Stimulated activated CD8-positive, alpha-beta memory T cell treated with anti-CD3 and anti-CD28 coated beads, Interleukin-4, amount 100 ng/mL, for 1 hour (primary cell): ENCODE results near the gene SIGMAR1.

Experiments used
- DNase-seq, 2 donors: peaks; one replicate each; pipeline ENCODE4 v3.0.0-alpha.2; 2020; ENCODE audit warnings: low read depth in 2 of 2, low spot score in 1 of 2

SIGMAR1 gene

DNA sequence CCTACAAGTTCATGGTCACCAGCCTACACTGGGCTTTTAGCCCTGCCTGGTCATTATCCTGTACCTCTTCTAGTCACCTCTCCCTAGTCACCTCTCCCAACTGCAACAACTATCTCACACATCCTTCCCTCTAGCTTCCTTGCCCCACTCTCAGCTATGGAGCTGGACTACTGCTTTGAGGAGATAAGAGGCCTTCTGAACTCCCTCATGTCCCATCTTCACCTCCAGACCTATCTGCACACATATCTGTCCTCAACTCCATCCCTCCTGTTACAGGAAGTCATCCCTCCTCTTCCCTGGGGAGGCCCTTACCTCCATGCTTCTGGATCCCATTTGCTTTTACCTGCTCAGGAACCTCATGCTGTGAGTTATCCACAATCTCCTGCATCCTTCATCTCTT, 31.4 kb downstream of the SIGMAR1 start:
- DNase-seq = no peak

DNA sequence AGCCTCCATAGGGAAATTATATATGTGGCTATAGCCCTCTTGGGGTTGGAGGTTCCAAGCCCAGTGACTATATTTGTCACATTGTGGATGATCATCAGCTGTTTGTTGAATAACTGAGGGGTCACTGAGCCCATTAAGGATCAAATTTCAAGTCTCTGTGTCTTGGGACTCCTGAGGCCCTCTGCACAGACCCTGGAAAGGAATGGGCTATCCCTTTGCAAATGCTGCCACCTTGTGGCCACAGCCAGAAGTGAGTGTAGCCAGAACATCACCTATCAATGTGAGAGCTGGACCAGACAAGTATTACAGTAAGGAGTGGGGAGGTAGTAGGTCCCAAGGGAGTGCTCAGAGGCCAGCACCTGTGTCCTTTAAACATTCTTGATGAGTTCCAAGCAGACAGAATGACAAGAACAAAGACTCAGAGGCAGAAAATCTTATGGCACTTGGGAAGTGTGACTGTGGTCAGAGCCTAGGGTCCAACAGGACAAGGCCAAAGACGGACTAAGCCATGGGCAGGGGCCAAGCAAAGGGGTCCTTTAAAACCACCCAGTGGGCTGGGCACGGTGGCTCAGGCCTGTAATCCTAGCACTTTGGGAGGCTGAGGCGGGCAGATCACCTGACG, 33.9 kb downstream of the SIGMAR1 start:
- DNase-seq = peak; percentile 64 to 67

DNA sequence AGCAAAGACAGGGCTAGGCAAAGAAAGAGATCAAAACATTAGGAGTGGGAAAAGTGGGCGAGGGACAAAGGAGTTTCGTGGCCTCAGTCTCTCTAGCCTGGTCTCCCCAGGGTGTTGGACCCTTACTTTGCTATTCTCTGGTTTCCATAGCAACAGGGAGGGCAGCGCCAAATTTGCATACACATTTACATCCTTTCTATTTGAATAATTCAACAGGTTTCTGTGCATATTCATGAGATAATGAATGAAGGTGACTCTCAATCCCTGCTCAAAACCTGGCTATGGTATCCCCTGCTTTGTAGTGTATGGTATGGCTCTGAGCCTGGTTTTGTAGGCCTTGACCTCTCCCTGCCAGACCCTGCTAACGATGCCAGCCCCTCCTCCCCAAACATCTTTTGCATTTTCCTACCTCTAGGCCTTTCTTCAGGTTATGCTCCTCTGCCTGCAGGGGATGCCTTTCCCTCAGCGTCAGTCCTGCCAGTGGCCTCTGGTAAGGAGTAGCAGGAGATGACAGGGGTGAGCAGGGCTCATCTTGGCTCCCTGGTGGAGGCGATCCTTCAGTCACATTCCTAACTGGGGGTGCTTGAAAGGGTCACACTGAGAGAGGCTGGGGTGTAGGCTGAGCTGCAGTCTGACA, 35.5 kb downstream of the SIGMAR1 start:
- DNase-seq = no peak

- no peak for DNase-seq
These were observed 36.7 kb downstream of the SIGMAR1 start for GRCh38 chr9:34600908-34601307.

DNA sequence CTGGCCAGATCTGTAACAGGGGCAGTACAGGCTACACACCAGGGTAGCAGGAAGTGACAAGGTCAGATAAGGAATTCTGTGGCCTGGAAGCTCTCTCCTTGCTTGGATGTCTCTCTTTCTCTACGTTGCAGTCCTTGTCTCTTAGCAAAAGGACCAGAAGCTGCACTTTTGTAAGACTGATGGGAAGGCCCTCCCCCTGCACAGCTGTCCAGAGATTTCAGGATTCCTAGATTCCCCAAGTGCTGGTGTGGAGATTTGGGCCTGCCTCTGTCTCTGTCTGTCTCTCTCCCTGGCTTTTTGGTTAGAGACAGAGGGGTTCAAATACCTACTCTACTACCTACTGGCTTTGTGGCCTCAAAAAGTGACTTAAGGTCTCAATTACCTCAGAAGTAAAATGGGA, 38.0 kb downstream of the SIGMAR1 start:
- DNase-seq = no peak

DNA sequence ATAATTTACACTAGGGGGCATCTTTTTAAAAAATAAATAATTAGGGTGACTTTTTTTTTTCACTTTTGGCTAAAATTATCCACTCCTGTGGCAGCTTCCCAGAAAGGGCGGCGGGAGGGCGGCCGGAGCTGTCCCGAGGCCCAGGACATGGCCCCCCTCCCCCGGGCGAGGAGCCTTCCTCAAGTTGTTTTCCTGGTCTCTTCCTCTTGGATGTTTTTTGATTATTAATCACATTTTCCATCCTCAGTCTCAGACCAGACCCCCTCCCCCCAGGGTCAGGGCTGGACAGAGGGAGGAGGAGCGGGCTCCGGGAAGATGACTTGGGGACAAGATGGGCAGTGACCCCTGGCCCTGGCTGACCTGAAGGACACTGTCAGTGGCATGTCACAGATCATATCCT, 43.4 kb downstream of the SIGMAR1 start:
- no peak for DNase-seq

GRCh38 chr9:34592895-34593601, 44.5 kb downstream of the SIGMAR1 start:
- no peak for DNase-seq

- no peak for DNase-seq
These were observed 45.4 kb downstream of the SIGMAR1 start for GRCh38 chr9:34591917-34592866.

DNA sequence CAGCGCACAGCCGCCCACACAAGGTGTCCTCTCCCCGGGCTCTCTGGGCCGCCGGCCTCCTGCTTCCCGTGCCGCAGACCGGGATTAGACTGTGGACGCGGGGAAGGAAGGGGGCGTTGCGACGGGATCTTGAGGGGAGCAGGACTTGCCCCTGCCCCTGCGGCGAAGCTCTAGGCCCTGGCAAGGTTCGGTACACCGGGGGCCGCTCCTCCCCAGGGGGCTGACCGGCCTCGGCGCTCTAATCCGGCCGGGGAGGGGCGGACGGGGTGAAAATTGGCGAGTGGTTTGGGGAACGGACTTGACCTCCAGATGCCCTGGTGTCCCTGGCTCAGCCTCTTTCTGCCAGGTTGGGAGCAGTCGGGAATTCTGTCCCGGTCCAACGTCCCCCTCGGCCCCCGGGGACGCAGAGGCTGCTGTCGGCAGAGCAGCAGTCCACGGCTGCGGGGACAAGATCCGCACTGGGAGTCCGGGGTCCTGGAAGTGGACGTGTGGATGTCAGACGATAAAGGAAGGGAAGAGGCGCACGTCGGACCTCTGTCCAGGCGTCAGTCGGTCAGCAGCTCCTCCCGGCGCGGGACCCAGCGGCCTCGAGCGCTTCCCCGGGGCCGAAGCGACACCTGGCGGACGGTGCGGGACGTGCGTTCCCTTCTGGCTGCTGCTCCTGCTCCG, 46.2 kb downstream of the SIGMAR1 start:
- DNase-seq = peak; percentile 49 to 56

- DNase-seq = no peak
These were observed 47.0 kb downstream of the SIGMAR1 start for GRCh38 chr9:34590381-34591247.

DNA sequence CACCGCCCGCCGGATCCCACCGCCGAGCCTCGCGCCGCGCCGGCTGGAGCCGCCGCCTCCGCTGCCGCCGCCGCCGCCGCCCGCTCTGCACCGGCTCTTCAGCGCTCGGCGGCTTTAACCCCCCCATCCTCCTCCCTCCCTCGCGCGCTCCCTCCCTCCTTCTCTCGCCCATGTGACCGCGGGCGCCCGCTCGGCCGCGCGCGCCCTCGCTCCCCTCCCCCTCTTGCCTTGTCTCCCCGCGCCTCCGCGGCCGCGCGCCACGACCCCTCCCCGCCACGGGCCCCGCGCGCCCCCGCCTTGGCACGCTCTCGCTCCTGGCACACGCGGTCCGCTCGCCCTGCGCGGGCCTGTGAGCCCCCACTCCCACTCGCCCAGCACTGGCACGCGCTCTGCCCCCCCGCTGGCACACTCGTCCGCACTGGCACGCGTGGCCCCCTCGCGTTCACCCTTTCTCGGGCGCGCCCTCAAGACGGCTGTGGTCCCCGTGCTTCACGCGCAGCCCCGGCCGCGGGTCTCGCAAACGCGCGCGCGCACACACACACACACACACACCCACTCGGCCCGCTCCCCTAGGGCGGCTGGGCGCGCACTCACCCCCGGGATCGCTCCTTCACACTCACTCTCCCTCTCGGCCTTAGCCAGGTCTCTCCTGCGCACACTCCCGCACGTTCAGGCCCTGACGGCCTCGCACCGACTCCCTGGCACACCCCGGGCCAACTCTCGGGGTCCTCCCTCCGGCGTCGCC, 47.8 kb downstream of the SIGMAR1 start, which contains the start of gene CNTFR:
Gene CNTFR, minus strand, starts transcription at position 89 of the 745 bp plus-strand sequence. CDS start 20,743 bp downstream, outside the sequence.
- DNase-seq = no peak

DNA sequence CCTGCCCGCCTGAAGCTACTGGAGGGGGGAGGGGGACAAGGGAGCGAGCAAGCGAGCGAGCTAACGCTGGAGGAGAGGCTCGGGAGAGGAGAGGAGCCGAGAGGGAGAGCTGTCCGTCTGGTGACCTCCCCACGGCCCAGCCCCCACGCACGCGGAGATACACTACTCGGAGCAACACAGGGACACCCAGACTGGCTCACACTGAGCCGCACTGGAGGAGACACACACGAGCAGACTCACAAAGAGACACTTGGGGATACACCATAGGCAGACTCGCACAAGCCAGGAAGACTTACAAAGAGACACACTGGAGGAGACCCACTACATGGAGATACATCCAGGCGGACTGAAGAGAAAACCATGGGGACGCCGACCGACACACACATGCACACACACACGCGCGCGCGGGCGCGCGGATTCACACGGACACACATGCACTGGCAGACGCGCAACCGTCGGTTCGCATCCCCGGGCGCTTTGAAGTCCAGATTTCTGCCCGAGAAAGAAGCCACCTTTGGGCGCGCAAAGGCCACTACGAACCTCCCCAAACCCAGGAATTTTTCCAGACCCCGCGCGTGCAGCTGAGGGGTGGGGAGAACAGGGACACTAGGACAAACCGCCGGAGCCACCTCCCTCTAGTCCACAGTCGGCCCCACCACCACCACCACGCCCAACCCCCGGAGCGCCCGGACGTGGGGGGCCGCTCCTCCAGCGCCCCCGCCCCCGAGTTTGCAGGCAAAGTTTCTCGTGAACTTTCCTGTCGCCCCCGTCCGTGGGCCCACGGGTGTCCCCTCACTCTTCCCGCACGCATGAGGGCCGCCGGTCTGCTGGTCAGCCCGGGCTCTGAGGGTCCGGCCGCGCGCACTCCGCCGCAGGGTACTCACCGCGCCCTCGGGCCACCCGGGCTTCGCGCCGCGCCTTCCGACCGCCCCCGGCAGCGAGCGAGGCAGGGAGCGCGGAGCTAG, 48.6 kb downstream of the SIGMAR1 start:
- DNase-seq = no peak

- DNase-seq = no peak
These were observed 50.3 kb downstream of the SIGMAR1 start for GRCh38 chr9:34587271-34587670.

DNA sequence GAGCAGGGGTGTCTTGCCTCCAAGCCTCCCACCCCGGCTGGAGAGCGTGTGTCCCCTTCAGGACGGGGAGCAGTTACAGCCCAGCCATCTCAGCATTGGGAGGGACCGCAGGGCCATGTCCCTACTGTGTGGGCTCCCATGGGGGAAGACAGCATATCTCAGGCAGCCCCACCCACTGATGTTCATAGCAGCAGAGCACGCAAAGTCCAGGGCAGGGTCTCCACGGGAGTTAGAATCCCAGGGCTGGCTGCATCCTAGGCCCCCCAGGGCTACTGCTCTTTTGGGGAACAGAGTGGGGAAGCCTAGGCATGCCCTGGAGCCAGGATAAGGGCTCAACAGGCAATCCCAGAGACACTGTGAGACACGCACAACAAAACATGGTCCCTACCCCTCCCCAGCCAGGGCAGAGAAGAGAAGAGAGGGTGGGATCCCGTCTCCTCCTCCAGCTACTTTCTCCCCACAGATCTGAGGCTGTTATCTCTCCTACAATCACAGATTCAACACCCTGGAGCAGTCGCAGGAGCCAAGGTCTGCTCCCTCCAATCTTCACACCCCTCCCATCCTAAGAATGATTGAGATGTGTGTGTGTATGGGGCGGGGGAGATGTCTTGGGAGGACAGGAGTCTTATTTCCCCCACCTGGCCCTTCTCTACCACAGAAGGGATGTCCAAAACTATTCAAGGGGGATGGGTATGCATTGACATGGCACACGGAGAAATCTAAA, 51.5 kb downstream of the SIGMAR1 start:
- no peak for DNase-seq

DNA sequence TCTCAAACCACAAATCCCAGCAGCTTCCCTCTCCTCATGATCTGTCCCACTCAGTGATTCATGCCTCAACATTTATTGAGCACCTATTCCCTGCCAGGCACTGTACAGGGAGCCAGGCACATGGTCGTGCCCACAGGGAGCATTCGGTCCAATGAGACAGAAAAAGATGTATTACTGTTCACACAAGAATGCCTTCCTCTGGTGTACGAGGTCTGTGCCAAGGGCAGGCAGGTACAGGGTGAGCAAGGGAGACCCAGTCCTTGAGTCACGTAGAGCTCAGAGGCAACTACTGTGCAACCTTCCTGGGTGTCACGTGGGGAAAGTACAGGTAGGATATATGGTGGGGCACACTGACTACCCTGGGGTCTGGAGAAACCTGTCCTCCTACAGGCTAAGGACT, 52.6 kb downstream of the SIGMAR1 start:
- no peak for DNase-seq
